Right lobe of liver (tissue), 4 donors: Measurements from ENCODE around the gene LRFN2.

Experiments
- POLR2A ChIP-seq: fragments of 450-650 bp; IDR thresholded peaks from one replicate; pipeline ENCODE4 v1.6.1; 2017; ENCODE audit warnings: antibody characterized with exemption, mild to moderate bottlenecking
- TF ChIP-seq, protein P1 (sequence below), 4 donors: fragments of 200-600 bp in 3 of 4; fragments of 450-650 bp in 1 of 4; IDR thresholded peaks; one replicate each; pipeline versions ENCODE4 v1.5.1 to v1.8.0; 2016 to 2022; ENCODE audit warnings: antibody characterized with exemption in 4 of 4, mild to moderate bottlenecking in 2 of 4
- donor health status: DM: no; HTN: no; CAD: no.
- donor health status: DM: no; HTN: no; CAD: no.
- donor health status: DM: no; HTN: yes; CAD: no.

DNA sequence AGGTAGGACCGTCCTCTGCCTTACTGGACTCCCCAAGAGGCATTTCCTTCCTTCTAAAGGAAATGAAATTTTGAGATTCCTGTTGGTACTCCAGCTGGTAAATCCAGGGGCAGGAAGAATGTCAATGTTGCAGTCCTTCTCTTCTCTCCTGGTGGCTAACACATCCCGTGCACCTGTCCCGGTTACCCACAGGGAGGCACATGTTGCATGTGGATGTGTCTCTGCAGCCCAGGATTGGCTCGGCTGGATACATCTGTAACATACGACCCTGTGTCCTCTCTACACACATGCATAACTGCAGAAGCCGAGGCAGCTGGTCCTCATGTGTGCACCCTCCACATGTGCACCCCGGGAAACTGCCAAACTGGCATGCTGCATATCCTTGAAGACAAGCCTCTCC lies 1.3 kb upstream of the LRFN2 start:
- no peak for TF ChIP-seq POLR2A
- TF ChIP-seq, protein P1, sequence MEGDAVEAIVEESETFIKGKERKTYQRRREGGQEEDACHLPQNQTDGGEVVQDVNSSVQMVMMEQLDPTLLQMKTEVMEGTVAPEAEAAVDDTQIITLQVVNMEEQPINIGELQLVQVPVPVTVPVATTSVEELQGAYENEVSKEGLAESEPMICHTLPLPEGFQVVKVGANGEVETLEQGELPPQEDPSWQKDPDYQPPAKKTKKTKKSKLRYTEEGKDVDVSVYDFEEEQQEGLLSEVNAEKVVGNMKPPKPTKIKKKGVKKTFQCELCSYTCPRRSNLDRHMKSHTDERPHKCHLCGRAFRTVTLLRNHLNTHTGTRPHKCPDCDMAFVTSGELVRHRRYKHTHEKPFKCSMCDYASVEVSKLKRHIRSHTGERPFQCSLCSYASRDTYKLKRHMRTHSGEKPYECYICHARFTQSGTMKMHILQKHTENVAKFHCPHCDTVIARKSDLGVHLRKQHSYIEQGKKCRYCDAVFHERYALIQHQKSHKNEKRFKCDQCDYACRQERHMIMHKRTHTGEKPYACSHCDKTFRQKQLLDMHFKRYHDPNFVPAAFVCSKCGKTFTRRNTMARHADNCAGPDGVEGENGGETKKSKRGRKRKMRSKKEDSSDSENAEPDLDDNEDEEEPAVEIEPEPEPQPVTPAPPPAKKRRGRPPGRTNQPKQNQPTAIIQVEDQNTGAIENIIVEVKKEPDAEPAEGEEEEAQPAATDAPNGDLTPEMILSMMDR (IDR thresholded peaks at IDR 0.05), result no peak
